ENCODE measurements around the gene DHRS13.

DNA sequence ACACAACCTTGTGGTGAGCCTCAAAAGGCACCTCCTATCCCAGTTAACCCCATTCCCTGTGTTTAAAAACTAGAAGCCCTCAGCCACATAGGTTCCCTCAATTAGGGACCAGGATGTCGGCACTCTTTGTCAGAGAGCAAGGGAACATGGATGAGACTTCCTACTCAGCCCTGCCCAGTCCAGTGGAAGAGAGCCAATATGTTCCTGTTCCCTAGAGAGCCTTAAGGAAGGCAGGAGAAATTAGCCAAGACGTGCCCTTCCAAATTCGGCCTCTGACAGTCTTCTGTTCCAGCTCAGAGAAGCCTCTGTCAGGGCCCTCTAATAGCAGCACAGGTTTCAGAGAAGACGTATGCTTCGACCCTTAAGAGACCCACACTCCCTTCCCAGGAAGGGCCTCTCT, 14.6 kb upstream of the DHRS13 start:
- TF ChIP-seq, protein P1, sequence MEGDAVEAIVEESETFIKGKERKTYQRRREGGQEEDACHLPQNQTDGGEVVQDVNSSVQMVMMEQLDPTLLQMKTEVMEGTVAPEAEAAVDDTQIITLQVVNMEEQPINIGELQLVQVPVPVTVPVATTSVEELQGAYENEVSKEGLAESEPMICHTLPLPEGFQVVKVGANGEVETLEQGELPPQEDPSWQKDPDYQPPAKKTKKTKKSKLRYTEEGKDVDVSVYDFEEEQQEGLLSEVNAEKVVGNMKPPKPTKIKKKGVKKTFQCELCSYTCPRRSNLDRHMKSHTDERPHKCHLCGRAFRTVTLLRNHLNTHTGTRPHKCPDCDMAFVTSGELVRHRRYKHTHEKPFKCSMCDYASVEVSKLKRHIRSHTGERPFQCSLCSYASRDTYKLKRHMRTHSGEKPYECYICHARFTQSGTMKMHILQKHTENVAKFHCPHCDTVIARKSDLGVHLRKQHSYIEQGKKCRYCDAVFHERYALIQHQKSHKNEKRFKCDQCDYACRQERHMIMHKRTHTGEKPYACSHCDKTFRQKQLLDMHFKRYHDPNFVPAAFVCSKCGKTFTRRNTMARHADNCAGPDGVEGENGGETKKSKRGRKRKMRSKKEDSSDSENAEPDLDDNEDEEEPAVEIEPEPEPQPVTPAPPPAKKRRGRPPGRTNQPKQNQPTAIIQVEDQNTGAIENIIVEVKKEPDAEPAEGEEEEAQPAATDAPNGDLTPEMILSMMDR (conservative IDR thresholded peaks at IDR 0.05 in 1 of 2, IDR thresholded peaks at IDR 0.05 in 1 of 2; ENCODE audit: low read depth in 1 of 2, low read length in 2 of 2), result no peak
- no peak for TF ChIP-seq EZH2 (IDR thresholded peaks at IDR 0.05; ENCODE audit: low read length, missing control alignments)

Data from fibroblast of lung (primary cell).